Keratinocyte (primary cell): ENCODE results near the gene NIN. TPM values are rescaled to one million over a fixed set of nuclear protein-coding genes. Genes with fewer than 3 reads are reported as not detected.

Experiments
- DNase-seq: peaks from one replicate; pipeline ENCODE4 v3.0.0-alpha.2; 2011; ENCODE audit warnings: low read depth, missing footprints, low spot score
- FAIRE-seq: peaks from 2 replicates; lab custom pipeline; 2011; peaks lifted over from hg19 to GRCh38; lab: Jason Lieb, UNC
- H2AFZ ChIP-seq: 2 replicates; pipeline ENCODE4 v1.6.0; 2012; ENCODE audit warnings: low read length, control low read depth, inconsistent platforms; ENCODE audit not compliant: control insufficient read depth
- H3K27ac ChIP-seq: 2 replicates; pipeline ENCODE4 v1.5.1; 2011; ENCODE audit warnings: low read length; ENCODE audit not compliant: control insufficient read depth, insufficient read depth
- H3K27me3 ChIP-seq: 3 replicates; pipeline ENCODE4 v1.6.0; 2011; ENCODE audit warnings: low read length; ENCODE audit not compliant: control insufficient read depth, insufficient read depth; ENCODE audit errors: extremely low read depth
- H3K36me3 ChIP-seq, 2 experiments: 2 replicates in 1 of 2; 3 replicates in 1 of 2; pipeline ENCODE4 v1.5.1; 2011; ENCODE audit warnings: low read length in 2 of 2, mild to moderate bottlenecking in 1 of 2; ENCODE audit not compliant: control insufficient read depth in 2 of 2, insufficient read depth in 2 of 2; ENCODE audit errors: extremely low read depth in 1 of 2
- H3K4me1 ChIP-seq: 3 replicates; pipeline ENCODE4 v1.5.1; 2011; ENCODE audit warnings: low read length; ENCODE audit not compliant: control insufficient read depth, insufficient read depth; ENCODE audit errors: extremely low read depth
- H3K4me2 ChIP-seq: 3 replicates; pipeline ENCODE4 v1.6.0; 2011; ENCODE audit warnings: low read depth, low read length; ENCODE audit not compliant: control insufficient read depth, insufficient read depth; ENCODE audit errors: extremely low read depth
- H3K4me3 ChIP-seq, 3 experiments: fragments of 200-600 bp in 1 of 3; sonication (generic) in 1 of 3; 2 replicates in 2 of 3; 3 replicates in 1 of 3; pipeline ENCODE4 v1.5.1; 2011 to 2016; ENCODE audit warnings: low read length in 3 of 3, mild to moderate bottlenecking in 3 of 3, control low read depth in 2 of 3, inconsistent platforms in 1 of 3, low read depth in 1 of 3, mixed read lengths in 1 of 3, mixed run types in 1 of 3, moderate library complexity in 1 of 3; ENCODE audit not compliant: control insufficient read depth in 2 of 3, insufficient read depth in 2 of 3; ENCODE audit errors: extremely low read depth in 1 of 3
- H3K79me2 ChIP-seq: 2 replicates; pipeline ENCODE4 v1.6.0; 2012; ENCODE audit warnings: low read length; ENCODE audit not compliant: control insufficient read depth, insufficient read depth
- H3K9ac ChIP-seq: 3 replicates; pipeline ENCODE4 v1.6.0; 2011; ENCODE audit warnings: low read length; ENCODE audit not compliant: control insufficient read depth, insufficient read depth; ENCODE audit errors: extremely low read depth
- H3K9me1 ChIP-seq: 3 replicates; pipeline ENCODE4 v1.6.0; 2011; ENCODE audit warnings: low read length; ENCODE audit not compliant: control insufficient read depth, insufficient read depth; ENCODE audit errors: extremely low read depth
- H3K9me3 ChIP-seq: 2 replicates; pipeline ENCODE4 v1.5.1; 2012; ENCODE audit warnings: low read depth, low read length; ENCODE audit not compliant: control insufficient read depth
- H4K20me1 ChIP-seq: 3 replicates; pipeline ENCODE4 v1.6.0; 2011; ENCODE audit warnings: low read length; ENCODE audit not compliant: control insufficient read depth, insufficient read depth; ENCODE audit errors: extremely low read depth
- CTCF ChIP-seq, 3 experiments: IDR thresholded peaks in 1 of 3; conservative IDR thresholded peaks in 1 of 3; optimal IDR thresholded peaks in 1 of 3; 2 replicates in 2 of 3; 3 replicates in 1 of 3; pipeline versions ENCODE3 to v1.5.1; 2011; ENCODE audit warnings: low read length in 3 of 3, mild to moderate bottlenecking in 3 of 3, moderate library complexity in 2 of 3, control low read depth in 1 of 3, inconsistent platforms in 1 of 3; ENCODE audit not compliant: insufficient read depth in 2 of 3; ENCODE audit errors: extremely low read depth in 1 of 3
- EZH2 ChIP-seq: IDR thresholded peaks from one replicate; pipeline ENCODE4 v1.6.1; 2012; ENCODE audit warnings: inconsistent platforms, mild to moderate bottlenecking, low read length, moderate library complexity
- dilution Hi-C: fragments of 300-500 bp; cut with MboI; formaldehyde crosslinking; loops from one replicate; pipeline ENCODE4 v1.7.0; 2020; ENCODE audit warnings: low sequenced_read_pairs; ENCODE audit not compliant: extremely low pct_ligation_motif_present
- polyA plus RNA-seq, 5 experiments: library from polyadenylated mRNA; depleted of rRNA in 3 of 5; stranded (reverse) in 3 of 5; stranded (forward) in 1 of 5; unstranded in 1 of 5; fragments of >200 nt; gene quantifications; 1 replicate in 1 of 5; 2 replicates in 3 of 5; 3 replicates in 1 of 5; pipeline versions ENCODE4 v1.2.1 to v1.2.3, GENCODE V29; 2011 to 2012; ENCODE audit warnings: missing spikeins in 2 of 5, low read depth in 1 of 5, low replicate concordance in 1 of 5

NIN gene
- polyA plus RNA-seq, 1 donor (not counting 4 experiments of a cell fraction or from before 2014, with no cell fraction given) = 15.2 TPM

GRCh38 chr14:50859296-50859624, 28.3 kb upstream of the NIN start:
- H2AFZ ChIP-seq = peak overlapping the region; percentile 97
- peak overlapping the region in 1 of 3 experiments; percentile 90 for H3K4me3 ChIP-seq
- H3K9ac ChIP-seq = no peak overlapping the region
- H3K9me3 ChIP-seq = no peaks in the 10 kb centered on the region
- no peaks in the 10 kb centered on the region for H4K20me1 ChIP-seq
- H3K4me1 ChIP-seq = peaks cover 9% of the 10 kb centered on the region
- no peak for DNase-seq
- TF ChIP-seq CTCF (optimal IDR thresholded peaks at IDR 0.05 in 1 of 3, IDR thresholded peaks at IDR 0.05 in 1 of 3, conservative IDR thresholded peaks at IDR 0.05 in 1 of 3; ENCODE audit: extremely low read depth in 1 of 3, insufficient read depth in 2 of 3, low read length in 3 of 3) (no peak), EZH2 (no peak)
- H3K36me3 ChIP-seq = no peaks in the 10 kb centered on the region
- no peak overlapping the region for H3K27ac ChIP-seq
- dilution Hi-C loops = no loop called here
- no peaks in the 10 kb centered on the region for H3K79me2 ChIP-seq
- H3K4me2 ChIP-seq = peak overlapping the region; percentile 100
- no peaks in the 10 kb centered on the region for H3K27me3 ChIP-seq
- H3K9me1 ChIP-seq = no peaks in the 10 kb centered on the region
- FAIRE-seq = no peak

- Histone ChIP-seq H3K4me2 (no peak overlapping the region), H4K20me1 (no peaks in the 10 kb centered on the region), H3K9ac (no peak overlapping the region), H3K27me3 (no peaks in the 10 kb centered on the region), H3K4me1 (peaks cover 9% of the 10 kb centered on the region), H3K79me2 (no peaks in the 10 kb centered on the region), H3K9me3 (no peaks in the 10 kb centered on the region), H2AFZ (no peak overlapping the region), H3K9me1 (no peaks in the 10 kb centered on the region), H3K36me3 (no peaks in the 10 kb centered on the region), H3K4me3 (no peak overlapping the region), H3K27ac (no peak overlapping the region)
- no peak for DNase-seq
- dilution Hi-C loops = no loop called here
- TF ChIP-seq CTCF (optimal IDR thresholded peaks at IDR 0.05 in 1 of 3, IDR thresholded peaks at IDR 0.05 in 1 of 3, conservative IDR thresholded peaks at IDR 0.05 in 1 of 3; ENCODE audit: extremely low read depth in 1 of 3, insufficient read depth in 2 of 3, low read length in 3 of 3) (no peak), EZH2 (no peak)
- FAIRE-seq = no peak
Observed at GRCh38 chr14:50856660-50857059, 25.7 kb upstream of the NIN start.
